ENCODE results near the gene PERCC1. TPM values are rescaled to one million over a fixed set of nuclear protein-coding genes. Genes with fewer than 3 reads are reported as not detected.

PERCC1 gene
- total and polyA plus RNA-seq, 9 of the 15 experiments (the other 6 are each of a cell fraction or from before 2014, with no cell fraction given), result not detected

DNA sequence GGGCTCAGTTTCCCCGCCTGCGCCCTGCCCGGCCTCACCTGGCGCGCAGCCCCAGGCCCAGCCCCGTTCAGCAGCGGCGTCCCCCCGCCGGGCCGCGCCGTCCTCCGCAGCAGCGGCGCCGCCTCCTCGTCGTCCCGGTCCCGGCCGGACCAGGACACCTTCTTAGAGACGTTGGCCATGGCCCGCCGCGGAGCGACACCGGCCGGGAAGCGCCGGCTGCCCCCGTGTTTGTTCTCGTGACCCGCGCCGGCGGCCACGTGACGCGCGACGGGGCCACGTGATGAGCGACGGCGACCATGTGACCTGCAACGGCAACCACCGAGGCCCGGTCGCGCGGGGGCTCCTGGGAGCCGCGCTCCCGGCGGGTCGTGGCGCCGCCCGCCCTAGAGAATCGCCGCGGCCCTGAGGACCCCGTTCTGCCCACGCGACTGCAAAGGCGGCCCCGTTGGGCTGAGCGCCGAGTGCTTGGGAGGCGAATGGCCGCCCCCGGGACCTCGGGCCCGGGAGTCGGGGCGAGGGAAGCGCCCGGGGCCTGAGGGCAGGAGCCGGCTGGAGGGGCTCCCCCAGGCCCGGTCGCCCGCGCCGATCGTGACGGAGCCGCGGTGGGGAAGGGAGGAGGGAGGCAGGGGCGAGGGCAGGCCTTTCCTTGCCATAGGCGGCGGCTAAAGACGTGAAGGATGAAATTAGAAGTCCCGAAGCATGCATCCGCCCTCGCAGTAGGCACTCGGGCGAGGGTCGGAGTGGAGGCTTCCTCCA, 44.1 kb downstream of the PERCC1 start, which contains the start of gene CLCN7 (continued):
- TF ChIP-seq, protein P1, sequence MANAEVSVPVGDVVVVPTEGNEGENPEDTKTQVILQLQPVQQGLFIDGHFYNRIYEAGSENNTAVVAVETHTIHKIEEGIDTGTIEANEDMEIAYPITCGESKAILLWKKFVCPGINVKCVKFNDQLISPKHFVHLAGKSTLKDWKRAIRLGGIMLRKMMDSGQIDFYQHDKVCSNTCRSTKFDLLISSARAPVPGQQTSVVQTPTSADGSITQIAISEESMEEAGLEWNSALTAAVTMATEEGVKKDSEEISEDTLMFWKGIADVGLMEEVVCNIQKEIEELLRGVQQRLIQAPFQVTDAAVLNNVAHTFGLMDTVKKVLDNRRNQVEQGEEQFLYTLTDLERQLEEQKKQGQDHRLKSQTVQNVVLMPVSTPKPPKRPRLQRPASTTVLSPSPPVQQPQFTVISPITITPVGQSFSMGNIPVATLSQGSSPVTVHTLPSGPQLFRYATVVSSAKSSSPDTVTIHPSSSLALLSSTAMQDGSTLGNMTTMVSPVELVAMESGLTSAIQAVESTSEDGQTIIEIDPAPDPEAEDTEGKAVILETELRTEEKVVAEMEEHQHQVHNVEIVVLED (CRISPR knock-in tag; IDR thresholded peaks at IDR 0.05), result peak; percentile 87
- TF ChIP-seq ELF2 (CRISPR knock-in tag; IDR thresholded peaks at IDR 0.05), result 0 out of 2 replicates have a peak, but pooled peaks have one; percentile 43
- TF ChIP-seq, protein P2, sequence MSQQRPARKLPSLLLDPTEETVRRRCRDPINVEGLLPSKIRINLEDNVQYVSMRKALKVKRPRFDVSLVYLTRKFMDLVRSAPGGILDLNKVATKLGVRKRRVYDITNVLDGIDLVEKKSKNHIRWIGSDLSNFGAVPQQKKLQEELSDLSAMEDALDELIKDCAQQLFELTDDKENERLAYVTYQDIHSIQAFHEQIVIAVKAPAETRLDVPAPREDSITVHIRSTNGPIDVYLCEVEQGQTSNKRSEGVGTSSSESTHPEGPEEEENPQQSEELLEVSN (IDR thresholded peaks at IDR 0.05; ENCODE audit: borderline replicate concordance in 1 of 2, extremely low read depth in 1 of 2, insufficient read depth in 1 of 2, insufficient read length in 1 of 2, low read depth in 1 of 2, low read length in 1 of 2, poor library complexity in 1 of 2, severe bottlenecking in 1 of 2), result peak; percentile 94 to 97
- peak; percentile 96 for TF ChIP-seq RBFOX2 (IDR thresholded peaks at IDR 0.05; ENCODE audit: low read depth, low read length)
- TF ChIP-seq, protein P3, sequence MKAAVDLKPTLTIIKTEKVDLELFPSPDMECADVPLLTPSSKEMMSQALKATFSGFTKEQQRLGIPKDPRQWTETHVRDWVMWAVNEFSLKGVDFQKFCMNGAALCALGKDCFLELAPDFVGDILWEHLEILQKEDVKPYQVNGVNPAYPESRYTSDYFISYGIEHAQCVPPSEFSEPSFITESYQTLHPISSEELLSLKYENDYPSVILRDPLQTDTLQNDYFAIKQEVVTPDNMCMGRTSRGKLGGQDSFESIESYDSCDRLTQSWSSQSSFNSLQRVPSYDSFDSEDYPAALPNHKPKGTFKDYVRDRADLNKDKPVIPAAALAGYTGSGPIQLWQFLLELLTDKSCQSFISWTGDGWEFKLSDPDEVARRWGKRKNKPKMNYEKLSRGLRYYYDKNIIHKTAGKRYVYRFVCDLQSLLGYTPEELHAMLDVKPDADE (conservative IDR thresholded peaks at IDR 0.05; ENCODE audit: control insufficient read depth, low read depth, low read length), result peak; percentile 84
- peak; percentile 3 for TF ChIP-seq ZNF146 (CRISPR knock-in tag; IDR thresholded peaks at IDR 0.05; ENCODE audit: unreplicated experiment)
- TF ChIP-seq ZNF766 (CRISPR knock-in tag; conservative IDR thresholded peaks at IDR 0.05), result peak; percentile 62; the same call in 1 of the 2 replicates
- peak; percentile 94 for TF ChIP-seq FOS (IDR thresholded peaks at IDR 0.05; ENCODE audit: extremely low read depth, insufficient read length)
- TF ChIP-seq ZNF717 (CRISPR knock-in tag; IDR thresholded peaks at IDR 0.05), result 0 out of 2 replicates have a peak, but pooled peaks have one; percentile 35
- peak; percentile 77 for TF ChIP-seq POLR2B (IDR thresholded peaks at IDR 0.05; ENCODE audit: low read depth, partially characterized antibody)
- TF ChIP-seq, protein P4, sequence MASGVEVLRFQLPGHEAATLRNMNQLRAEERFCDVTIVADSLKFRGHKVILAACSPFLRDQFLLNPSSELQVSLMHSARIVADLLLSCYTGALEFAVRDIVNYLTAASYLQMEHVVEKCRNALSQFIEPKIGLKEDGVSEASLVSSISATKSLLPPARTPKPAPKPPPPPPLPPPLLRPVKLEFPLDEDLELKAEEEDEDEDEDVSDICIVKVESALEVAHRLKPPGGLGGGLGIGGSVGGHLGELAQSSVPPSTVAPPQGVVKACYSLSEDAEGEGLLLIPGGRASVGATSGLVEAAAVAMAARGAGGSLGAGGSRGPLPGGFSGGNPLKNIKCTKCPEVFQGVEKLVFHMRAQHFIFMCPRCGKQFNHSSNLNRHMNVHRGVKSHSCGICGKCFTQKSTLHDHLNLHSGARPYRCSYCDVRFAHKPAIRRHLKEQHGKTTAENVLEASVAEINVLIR (CRISPR knock-in tag; IDR thresholded peaks at IDR 0.05), result no peak
- TF ChIP-seq ZNF175 (CRISPR knock-in tag; IDR thresholded peaks at IDR 0.05; ENCODE audit: low read depth), result 0 out of 2 replicates have a peak, but pooled peaks have one; percentile 43
- TF ChIP-seq, protein P5, sequence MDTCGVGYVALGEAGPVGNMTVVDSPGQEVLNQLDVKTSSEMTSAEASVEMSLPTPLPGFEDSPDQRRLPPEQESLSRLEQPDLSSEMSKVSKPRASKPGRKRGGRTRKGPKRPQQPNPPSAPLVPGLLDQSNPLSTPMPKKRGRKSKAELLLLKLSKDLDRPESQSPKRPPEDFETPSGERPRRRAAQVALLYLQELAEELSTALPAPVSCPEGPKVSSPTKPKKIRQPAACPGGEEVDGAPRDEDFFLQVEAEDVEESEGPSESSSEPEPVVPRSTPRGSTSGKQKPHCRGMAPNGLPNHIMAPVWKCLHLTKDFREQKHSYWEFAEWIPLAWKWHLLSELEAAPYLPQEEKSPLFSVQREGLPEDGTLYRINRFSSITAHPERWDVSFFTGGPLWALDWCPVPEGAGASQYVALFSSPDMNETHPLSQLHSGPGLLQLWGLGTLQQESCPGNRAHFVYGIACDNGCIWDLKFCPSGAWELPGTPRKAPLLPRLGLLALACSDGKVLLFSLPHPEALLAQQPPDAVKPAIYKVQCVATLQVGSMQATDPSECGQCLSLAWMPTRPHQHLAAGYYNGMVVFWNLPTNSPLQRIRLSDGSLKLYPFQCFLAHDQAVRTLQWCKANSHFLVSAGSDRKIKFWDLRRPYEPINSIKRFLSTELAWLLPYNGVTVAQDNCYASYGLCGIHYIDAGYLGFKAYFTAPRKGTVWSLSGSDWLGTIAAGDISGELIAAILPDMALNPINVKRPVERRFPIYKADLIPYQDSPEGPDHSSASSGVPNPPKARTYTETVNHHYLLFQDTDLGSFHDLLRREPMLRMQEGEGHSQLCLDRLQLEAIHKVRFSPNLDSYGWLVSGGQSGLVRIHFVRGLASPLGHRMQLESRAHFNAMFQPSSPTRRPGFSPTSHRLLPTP (IDR thresholded peaks at IDR 0.05; ENCODE audit: borderline replicate concordance, extremely low read depth, insufficient read length), result no peak
- peak; percentile 39; the same call in 1 of the 2 replicates for TF ChIP-seq SREBF1 (IDR thresholded peaks at IDR 0.05; ENCODE audit: borderline replicate concordance, low read depth, low read length)
- TF ChIP-seq, protein P6, sequence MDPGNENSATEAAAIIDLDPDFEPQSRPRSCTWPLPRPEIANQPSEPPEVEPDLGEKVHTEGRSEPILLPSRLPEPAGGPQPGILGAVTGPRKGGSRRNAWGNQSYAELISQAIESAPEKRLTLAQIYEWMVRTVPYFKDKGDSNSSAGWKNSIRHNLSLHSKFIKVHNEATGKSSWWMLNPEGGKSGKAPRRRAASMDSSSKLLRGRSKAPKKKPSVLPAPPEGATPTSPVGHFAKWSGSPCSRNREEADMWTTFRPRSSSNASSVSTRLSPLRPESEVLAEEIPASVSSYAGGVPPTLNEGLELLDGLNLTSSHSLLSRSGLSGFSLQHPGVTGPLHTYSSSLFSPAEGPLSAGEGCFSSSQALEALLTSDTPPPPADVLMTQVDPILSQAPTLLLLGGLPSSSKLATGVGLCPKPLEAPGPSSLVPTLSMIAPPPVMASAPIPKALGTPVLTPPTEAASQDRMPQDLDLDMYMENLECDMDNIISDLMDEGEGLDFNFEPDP (CRISPR knock-in tag; IDR thresholded peaks at IDR 0.05), result no peak
- TF ChIP-seq NCOR1 (IDR thresholded peaks at IDR 0.05), result 0 out of 2 replicates have a peak, but pooled peaks have one; percentile 34

Data from K562 (cell line).